Measurements from ENCODE around the gene FBXW7.
A peak's percentile ranks its signal among the peaks of the same experiment; 100 is the strongest.

The FBXW7 gene

GRCh38 chr4:152558396-152558795, 22.5 kb upstream of the FBXW7 start:
- TF ChIP-seq GFI1B (tag by site-specific recombination; IDR thresholded peaks at IDR 0.05) (no peak), ZNF549 (tag by site-specific recombination; IDR thresholded peaks at IDR 0.05) (no peak), EGR2 (tag by site-specific recombination; IDR thresholded peaks at IDR 0.05; ENCODE audit: low read depth) (0 out of 2 replicates have a peak, but pooled peaks have one; percentile 25), ZNF24 (tag by site-specific recombination; IDR thresholded peaks at IDR 0.05) (no peak), ZNF16 (tag by site-specific recombination; IDR thresholded peaks at IDR 0.05; ENCODE audit: low read depth) (no peak), SCRT2 (tag by site-specific recombination; IDR thresholded peaks at IDR 0.05) (no peak)
- CTCF ChIA-PET = no interaction called here

GRCh38 chr4:152556834-152557233, 20.9 kb upstream of the FBXW7 start:
- Histone ChIP-seq H3K4me1 (ENCODE audit: control insufficient read depth, insufficient read depth, low read length) (no peaks in the 10 kb centered on the region), H3K9me3 (ENCODE audit: control insufficient read depth, insufficient read depth, low read depth, low read length) (no peaks in the 10 kb centered on the region), H3K36me3 (ENCODE audit: control insufficient read depth in 2 of 2, insufficient read depth in 1 of 2, low read length in 2 of 2) (no peaks in the 10 kb centered on the region), H3K27ac (ENCODE audit: extremely low read depth, low read depth, low read length) (no peak overlapping the region), H3K4me3 (ENCODE audit: low read depth, low read length) (no peak overlapping the region)
- POLR2A ChIA-PET = no interaction called here
- TF ChIP-seq ZNF341 (tag by site-specific recombination; IDR thresholded peaks at IDR 0.05; ENCODE audit: low read depth) (no peak), ZFHX2 (tag by site-specific recombination; conservative IDR thresholded peaks at IDR 0.05) (0 out of 2 replicates have a peak, but pooled peaks have one; percentile 27)
- CTCF ChIA-PET = no interaction called here

More at GRCh38 chr4:152558396-152558795, 22.5 kb upstream of the FBXW7 start:
- Histone ChIP-seq H3K4me3 (ENCODE audit: low read depth, low read length) (no peak overlapping the region), H3K27ac (ENCODE audit: extremely low read depth, low read depth, low read length) (no peak overlapping the region), H3K9me3 (ENCODE audit: control insufficient read depth, insufficient read depth, low read depth, low read length) (no peaks in the 10 kb centered on the region), H3K36me3 (ENCODE audit: control insufficient read depth in 2 of 2, insufficient read depth in 1 of 2, low read length in 2 of 2) (no peaks in the 10 kb centered on the region), H3K4me1 (ENCODE audit: control insufficient read depth, insufficient read depth, low read length) (no peaks in the 10 kb centered on the region)
- POLR2A ChIA-PET = no interaction called here

- Histone ChIP-seq H3K4me3 (ENCODE audit: low read depth, low read length) (no peak overlapping the region), H3K36me3 (ENCODE audit: control insufficient read depth in 2 of 2, insufficient read depth in 1 of 2, low read length in 2 of 2) (no peaks in the 10 kb centered on the region), H3K4me1 (ENCODE audit: control insufficient read depth, insufficient read depth, low read length) (no peaks in the 10 kb centered on the region), H3K27ac (ENCODE audit: extremely low read depth, low read depth, low read length) (no peak overlapping the region), H3K9me3 (ENCODE audit: control insufficient read depth, insufficient read depth, low read depth, low read length) (no peaks in the 10 kb centered on the region)
- TF ChIP-seq ZNF223 (tag by site-specific recombination; IDR thresholded peaks at IDR 0.05) = no peak
- TF ChIP-seq SCRT2 (tag by site-specific recombination; IDR thresholded peaks at IDR 0.05) = peak; percentile 58; the same call in 1 of the 2 replicates
- POLR2A ChIA-PET = no interaction called here
- CTCF ChIA-PET = no interaction called here
Observed at GRCh38 chr4:152556283-152556682, 20.4 kb upstream of the FBXW7 start.

GRCh38 chr4:152554742-152555141, 18.9 kb upstream of the FBXW7 start:
- H3K36me3 ChIP-seq (ENCODE audit: control insufficient read depth in 2 of 2, insufficient read depth in 1 of 2, low read length in 2 of 2) = no peaks in the 10 kb centered on the region
- no peak overlapping the region for H3K27ac ChIP-seq (ENCODE audit: extremely low read depth, low read depth, low read length)
- ChIA-PET POLR2A (interaction anchor here (1.0 kb wide), 1 partner anchor 19 kb away, joined by 3 read pairs; the partner anchor contains the start of gene FBXW7), CTCF (no interaction called here)
- H3K9me3 ChIP-seq (ENCODE audit: control insufficient read depth, insufficient read depth, low read depth, low read length) = no peaks in the 10 kb centered on the region
- TF ChIP-seq SP7 (tag by site-specific recombination; IDR thresholded peaks at IDR 0.05) (no peak), ZBTB7A (tag by site-specific recombination; IDR thresholded peaks at IDR 0.05; ENCODE audit: low read depth) (no peak), ZNF292 (tag by site-specific recombination; IDR thresholded peaks at IDR 0.05; ENCODE audit: borderline replicate concordance, low read depth) (no peak), KLF8 (tag by site-specific recombination; IDR thresholded peaks at IDR 0.05) (no peak), ZEB2 (tag by site-specific recombination; IDR thresholded peaks at IDR 0.05) (no peak), WT1 (tag by site-specific recombination; IDR thresholded peaks at IDR 0.05) (no peak), ZBTB26 (tag by site-specific recombination; optimal IDR thresholded peaks at IDR 0.05) (no peak), GFI1B (tag by site-specific recombination; IDR thresholded peaks at IDR 0.05) (no peak), ZNF324 (tag by site-specific recombination; IDR thresholded peaks at IDR 0.05) (no peak), ZNF239 (tag by site-specific recombination; IDR thresholded peaks at IDR 0.05) (no peak), ZNF785 (tag by site-specific recombination; IDR thresholded peaks at IDR 0.05) (no peak), ZNF366 (tag by site-specific recombination; conservative IDR thresholded peaks at IDR 0.05) (no peak), ZSCAN18 (tag by site-specific recombination; IDR thresholded peaks at IDR 0.05) (no peak), ZNF621 (tag by site-specific recombination; IDR thresholded peaks at IDR 0.05) (no peak), ZNF132 (tag by site-specific recombination; IDR thresholded peaks at IDR 0.05; ENCODE audit: borderline replicate concordance) (no peak), ZNF623 (tag by site-specific recombination; IDR thresholded peaks at IDR 0.05) (no peak)
- TF ChIP-seq, protein P1, sequence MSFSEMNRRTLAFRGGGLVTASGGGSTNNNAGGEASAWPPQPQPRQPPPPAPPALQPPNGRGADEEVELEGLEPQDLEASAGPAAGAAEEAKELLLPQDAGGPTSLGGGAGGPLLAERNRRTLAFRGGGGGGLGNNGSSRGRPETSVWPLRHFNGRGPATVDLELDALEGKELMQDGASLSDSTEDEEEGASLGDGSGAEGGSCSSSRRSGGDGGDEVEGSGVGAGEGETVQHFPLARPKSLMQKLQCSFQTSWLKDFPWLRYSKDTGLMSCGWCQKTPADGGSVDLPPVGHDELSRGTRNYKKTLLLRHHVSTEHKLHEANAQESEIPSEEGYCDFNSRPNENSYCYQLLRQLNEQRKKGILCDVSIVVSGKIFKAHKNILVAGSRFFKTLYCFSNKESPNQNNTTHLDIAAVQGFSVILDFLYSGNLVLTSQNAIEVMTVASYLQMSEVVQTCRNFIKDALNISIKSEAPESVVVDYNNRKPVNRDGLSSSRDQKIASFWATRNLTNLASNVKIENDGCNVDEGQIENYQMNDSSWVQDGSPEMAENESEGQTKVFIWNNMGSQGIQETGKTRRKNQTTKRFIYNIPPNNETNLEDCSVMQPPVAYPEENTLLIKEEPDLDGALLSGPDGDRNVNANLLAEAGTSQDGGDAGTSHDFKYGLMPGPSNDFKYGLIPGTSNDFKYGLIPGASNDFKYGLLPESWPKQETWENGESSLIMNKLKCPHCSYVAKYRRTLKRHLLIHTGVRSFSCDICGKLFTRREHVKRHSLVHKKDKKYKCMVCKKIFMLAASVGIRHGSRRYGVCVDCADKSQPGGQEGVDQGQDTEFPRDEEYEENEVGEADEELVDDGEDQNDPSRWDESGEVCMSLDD (tag by site-specific recombination; IDR thresholded peaks at IDR 0.05) = no peak
- H3K4me1 ChIP-seq (ENCODE audit: control insufficient read depth, insufficient read depth, low read length) = no peaks in the 10 kb centered on the region
- no peak overlapping the region for H3K4me3 ChIP-seq (ENCODE audit: low read depth, low read length)
